ENCODE results near the gene TENM4. TPM values are rescaled to one million over a fixed set of nuclear protein-coding genes. Genes with fewer than 3 reads are reported as not detected.

TENM4 gene
- polyA plus RNA-seq, 4 donors, result 19.1 to 29.5 (median 22.3) TPM

GRCh38 chr11:79155237-79155636 lies 285.6 kb downstream of the TENM4 start:
- DNase-seq (ENCODE audit: low read depth in 4 of 4, low spot score in 2 of 4), result no peak

GRCh38 chr11:79152511-79152910 lies 288.3 kb downstream of the TENM4 start:
- DNase-seq (ENCODE audit: low read depth in 4 of 4, low spot score in 2 of 4), result no peak

- no peak for DNase-seq (ENCODE audit: low read depth in 4 of 4, low spot score in 2 of 4)
These were observed 289.4 kb downstream of the TENM4 start for GRCh38 chr11:79151396-79151795.

- DNase-seq (ENCODE audit: low read depth in 4 of 4, low spot score in 2 of 4), result no peak
These were observed 289.9 kb downstream of the TENM4 start for GRCh38 chr11:79150966-79151365.

GRCh38 chr11:79150320-79150719 lies 290.5 kb downstream of the TENM4 start:
- no peak for DNase-seq (ENCODE audit: low read depth in 4 of 4, low spot score in 2 of 4)

GRCh38 chr11:79147731-79148130 lies 293.1 kb downstream of the TENM4 start:
- no peak for DNase-seq (ENCODE audit: low read depth in 4 of 4, low spot score in 2 of 4)

GRCh38 chr11:79147011-79147410 lies 293.8 kb downstream of the TENM4 start:
- no peak for DNase-seq (ENCODE audit: low read depth in 4 of 4, low spot score in 2 of 4)

- DNase-seq (ENCODE audit: low read depth in 4 of 4, low spot score in 2 of 4), result no peak
These were observed 300.9 kb downstream of the TENM4 start for GRCh38 chr11:79139900-79140299.

GRCh38 chr11:79129702-79130101 lies 311.1 kb downstream of the TENM4 start:
- DNase-seq (ENCODE audit: low read depth in 4 of 4, low spot score in 2 of 4), result no peak

GRCh38 chr11:79128291-79128690 lies 312.5 kb downstream of the TENM4 start:
- no peak for DNase-seq (ENCODE audit: low read depth in 4 of 4, low spot score in 2 of 4)

- DNase-seq (ENCODE audit: low read depth in 4 of 4, low spot score in 2 of 4), result no peak
These were observed 318.1 kb downstream of the TENM4 start for GRCh38 chr11:79122759-79123158.

GRCh38 chr11:79121351-79121750 lies 319.5 kb downstream of the TENM4 start:
- no peak for DNase-seq (ENCODE audit: low read depth in 4 of 4, low spot score in 2 of 4)

GRCh38 chr11:79119491-79120284 lies 321.1 kb downstream of the TENM4 start:
- no peak for DNase-seq (ENCODE audit: low read depth in 4 of 4, low spot score in 2 of 4)

GRCh38 chr11:79117488-79117887 lies 323.3 kb downstream of the TENM4 start:
- DNase-seq (ENCODE audit: low read depth in 4 of 4, low spot score in 2 of 4), result no peak

- DNase-seq (ENCODE audit: low read depth in 4 of 4, low spot score in 2 of 4), result no peak
These were observed 324.2 kb downstream of the TENM4 start for GRCh38 chr11:79116600-79116999.

GRCh38 chr11:79113054-79113690 lies 327.7 kb downstream of the TENM4 start:
- no peak for DNase-seq (ENCODE audit: low read depth in 4 of 4, low spot score in 2 of 4)

GRCh38 chr11:79110796-79111195 lies 330.0 kb downstream of the TENM4 start:
- no peak for DNase-seq (ENCODE audit: low read depth in 4 of 4, low spot score in 2 of 4)

GRCh38 chr11:79110321-79110720 lies 330.5 kb downstream of the TENM4 start:
- no peak for DNase-seq (ENCODE audit: low read depth in 4 of 4, low spot score in 2 of 4)

- no peak for DNase-seq (ENCODE audit: low read depth in 4 of 4, low spot score in 2 of 4)
These were observed 332.0 kb downstream of the TENM4 start for GRCh38 chr11:79108851-79109250.

GRCh38 chr11:79102840-79103239 lies 338.0 kb downstream of the TENM4 start:
- DNase-seq (ENCODE audit: low read depth in 4 of 4, low spot score in 2 of 4), result no peak

GRCh38 chr11:79101656-79102055 lies 339.2 kb downstream of the TENM4 start:
- no peak for DNase-seq (ENCODE audit: low read depth in 4 of 4, low spot score in 2 of 4)
